K562 (cell line): Measurements from ENCODE around the gene LAMA5. TPM values are rescaled to one million over a fixed set of nuclear protein-coding genes. Genes with fewer than 3 reads are reported as not detected.

ENCODE experiments used
- ATAC-seq: fragments of 200-7000 bp; cut with Tn5 transposase; 3 replicates; pipeline ENCODE4 v1.9.1; 2020; ENCODE audit warnings: moderate library complexity
- BruUV-seq: library from RNA; stranded (reverse); fragments of 400-500 nt; replicated peaks from 2 replicates; lab custom pipeline; 2021; lab: Mats Ljungman, UMichigan
- CTCF ChIA-PET: fragments of 300-600 bp; formaldehyde crosslinking; extraction: SDS; loops from one replicate; lab custom pipeline; 2021; ENCODE audit warnings: low intra/inter-chr PET ratio; lab: Yijun Ruan, JAX
- POLR2A ChIA-PET: fragments of 300-600, 350-650 bp; sonication (Branson Sonifier 250); formaldehyde crosslinking; extraction: SDS; loops from one replicate; lab custom pipeline; 2021; ENCODE audit warnings: antibody characterized with exemption, inconsistent platforms; lab: Yijun Ruan, JAX
- DNase-seq, 4 experiments: peaks; one replicate each; pipeline versions ENCODE4 v3.0.0 to v3.0.0-alpha.2; 2011 to 2018; ENCODE audit warnings: low spot score in 3 of 4, mixed read lengths in 3 of 4; ENCODE audit errors: extremely low read depth in 1 of 4
- FAIRE-seq: peaks from 2 replicates; lab custom pipeline; 2011; peaks lifted over from hg19 to GRCh38; lab: Jason Lieb, UNC
- H2AFZ ChIP-seq: 2 replicates; pipeline ENCODE4 v1.6.0; 2011; ENCODE audit warnings: low read depth, low read length, control low read depth, inconsistent platforms
- H3K27ac ChIP-seq: fragments of 200-600 bp; 3 replicates; pipeline ENCODE4 v1.8.0; 2011; ENCODE audit warnings: low read depth, mild to moderate bottlenecking, control low read depth, inconsistent platforms, low read length, moderate library complexity, mixed read lengths; ENCODE audit errors: extremely low read depth
- H3K27me3 ChIP-seq, 2 experiments: fragments of 300-600 bp in 1 of 2; 2 replicates in 1 of 2; 3 replicates in 1 of 2; pipeline versions ENCODE4 v1.6.0 to v1.8.0; 2011; ENCODE audit warnings: inconsistent platforms in 2 of 2, low read length in 2 of 2, mild to moderate bottlenecking in 1 of 2, mixed read lengths in 1 of 2, moderate library complexity in 1 of 2; ENCODE audit not compliant: control insufficient read depth in 2 of 2, insufficient read depth in 2 of 2
- H3K36me3 ChIP-seq: fragments of 300-600 bp; 3 replicates; pipeline ENCODE4 v1.8.0; 2011; ENCODE audit warnings: mild to moderate bottlenecking, low read length, inconsistent platforms; ENCODE audit not compliant: control insufficient read depth, insufficient read depth
- H3K4me1 ChIP-seq, 2 experiments: fragments of 200-600 bp in 1 of 2; replicated peaks in 1 of 2; 2 replicates in 1 of 2; 3 replicates in 1 of 2; pipeline versions ENCODE4 v1.5.1 to v1.8.0; 2011; ENCODE audit warnings: inconsistent platforms in 2 of 2, low read length in 2 of 2, mild to moderate bottlenecking in 1 of 2, mixed read lengths in 1 of 2, moderate library complexity in 1 of 2; ENCODE audit not compliant: control insufficient read depth in 2 of 2, insufficient read depth in 2 of 2
- H3K4me2 ChIP-seq: 2 replicates; pipeline ENCODE4 v1.6.1; 2011; ENCODE audit warnings: low read length, control low read depth, inconsistent platforms, mixed read lengths; ENCODE audit not compliant: insufficient read depth
- H3K4me3 ChIP-seq: fragments of 200-600 bp; sonication (generic), shearing (Covaris generic); 2 replicates; pipeline ENCODE4 v1.5.1; 2016; ENCODE audit warnings: control low read depth, inconsistent platforms
- H3K79me2 ChIP-seq: fragments of 200-600 bp; 3 replicates; pipeline ENCODE4 v1.8.0; 2011; ENCODE audit warnings: low read length, inconsistent platforms; ENCODE audit not compliant: control insufficient read depth, insufficient read depth
- H3K9ac ChIP-seq, 2 experiments: 2 replicates each; pipeline versions ENCODE4 v1.6.0 to v1.6.1; 2011; ENCODE audit warnings: low read depth in 2 of 2, low read length in 2 of 2, control low read depth in 1 of 2, inconsistent platforms in 1 of 2, mild to moderate bottlenecking in 1 of 2, mixed read lengths in 1 of 2; ENCODE audit not compliant: insufficient read depth in 1 of 2
- H3K9me1 ChIP-seq: one replicate; pipeline ENCODE4 v1.6.0; 2011; ENCODE audit warnings: inconsistent platforms, mild to moderate bottlenecking, low read length, moderate library complexity; ENCODE audit not compliant: control insufficient read depth, insufficient read depth
- H3K9me3 ChIP-seq: replicated peaks from 2 replicates; pipeline ENCODE4 v1.5.1; 2011; ENCODE audit warnings: low read depth, low read length, inconsistent platforms; ENCODE audit not compliant: control insufficient read depth, insufficient read depth
- H4K20me1 ChIP-seq: replicated peaks from 2 replicates; pipeline ENCODE4 v1.6.1; 2011; ENCODE audit warnings: low read length, inconsistent platforms, mixed read lengths; ENCODE audit not compliant: control insufficient read depth, insufficient read depth
- BACH1 ChIP-seq: fragments of 200-800 bp; sonication (Bioruptor generic); IDR thresholded peaks from 2 replicates; pipeline ENCODE4 v1.6.1; 2016; ENCODE audit warnings: missing genetic modification characterization, missing compliant biosample characterization
- E2F3 ChIP-seq: fragments of 250-450 bp; sonication (Bioruptor Pico); IDR thresholded peaks from 2 replicates; pipeline ENCODE4 v1.4.0; 2020; ENCODE audit warnings: mild to moderate bottlenecking
- EGR1 ChIP-seq: fragments of 450-650 bp; conservative IDR thresholded peaks from 2 replicates; pipeline ENCODE4 v1.6.1; 2017; ENCODE audit warnings: mild to moderate bottlenecking
- FOXJ3 ChIP-seq: sonication (generic); formaldehyde crosslinking; IDR thresholded peaks from 2 replicates; pipeline ENCODE4 v1.4.0; 2020; ENCODE audit warnings: mild to moderate bottlenecking, missing genetic modification reagents
- FOXK1 ChIP-seq: sonication (generic); formaldehyde crosslinking; IDR thresholded peaks from 2 replicates; pipeline ENCODE4 v1.8.0; 2022; ENCODE audit warnings: missing genetic modification reagents, mild to moderate bottlenecking, borderline replicate concordance
- HEY1 ChIP-seq: fragments of 250-450 bp; sonication (Bioruptor Pico); IDR thresholded peaks from 2 replicates; pipeline ENCODE4 v1.5.0; 2020; ENCODE audit warnings: mild to moderate bottlenecking, moderate library complexity, borderline replicate concordance
- HNRNPL ChIP-seq: fragments of 200-400 bp; formaldehyde crosslinking; IDR thresholded peaks from 2 replicates; pipeline ENCODE4 v1.6.1; 2017; ENCODE audit warnings: low read depth, mild to moderate bottlenecking, low read length
- PRMT5 ChIP-seq: sonication (generic); formaldehyde crosslinking; IDR thresholded peaks from 2 replicates; pipeline ENCODE4 v1.5.0; 2020; ENCODE audit warnings: missing genetic modification reagents
- RBM17 ChIP-seq: fragments of 200-400 bp; formaldehyde crosslinking; IDR thresholded peaks from 2 replicates; pipeline ENCODE4 v1.6.1; 2017; ENCODE audit warnings: low read depth, mild to moderate bottlenecking, low read length, borderline replicate concordance
- RFX5 ChIP-seq: IDR thresholded peaks from 2 replicates; pipeline ENCODE4 v1.6.1; 2011; ENCODE audit warnings: low read depth, mild to moderate bottlenecking, improper control_type of control experiment, low read length
- SRF ChIP-seq, 2 experiments: fragments of 250-450, 450-650 bp in 1 of 2; sonication (Bioruptor Pico) in 1 of 2; sonication (generic) in 1 of 2; formaldehyde crosslinking; IDR thresholded peaks; 2 replicates each; pipeline versions ENCODE4 v1.5.0 to v1.5.1; 2020 to 2022; ENCODE audit warnings: mild to moderate bottlenecking in 1 of 2, missing genetic modification reagents in 1 of 2
- ZNF143 ChIP-seq: sonication (generic); formaldehyde crosslinking; IDR thresholded peaks from 2 replicates; pipeline ENCODE4 v1.9.0; 2022; ENCODE audit warnings: mild to moderate bottlenecking, missing genetic modification reagents
- WGBS: fragments of 100-300 bp; shearing (Covaris generic); methylation state at CpG from one replicate; pipeline ENCODE4 v1.1.6; 2016; ENCODE audit warnings: low coverage, mixed read lengths; ENCODE audit not compliant: insufficient coverage; ENCODE audit errors: missing lambda C conversion rate; 5-methylcytosine and 5-hydroxymethylcytosine counted together
- in situ Hi-C: fragments of 300-500 bp; cut with MboI; formaldehyde crosslinking; loops from 4 replicates; pipeline ENCODE4 v1.15.0; 2018; ENCODE audit warnings: inconsistent platforms, mixed read lengths
- intact Hi-C: fragments of 100-400 bp; cut with micrococcal nuclease; formaldehyde crosslinking; loops from 2 replicates; pipeline ENCODE4 v1.14.2; 2022
- polyA plus RNA-seq, 8 experiments: library from polyadenylated mRNA; depleted of rRNA in 4 of 8; stranded (reverse) in 5 of 8; unstranded in 3 of 8; fragments of >200 nt; fragmentation: Nextera tagmentation in 2 of 8; fragmentation: Illumina TruSeq in 1 of 8; extraction: Ambion mirVana in 2 of 8; extraction: Trizol in 1 of 8; gene quantifications; 2 replicates each; pipeline versions ENCODE4 v1.2.1 to v1.2.3, GENCODE V29; 2011 to 2014; ENCODE audit warnings: inconsistent platforms in 1 of 8, missing spikeins in 1 of 8
- total RNA-seq, 7 experiments: library from RNA; depleted of rRNA in 6 of 7; stranded (reverse); fragments of >200 nt in 6 of 7; fragmentation: Illumina TruSeq in 2 of 7; extraction: Trizol in 2 of 7; gene quantifications; 2 replicates each; pipeline versions ENCODE4 v1.2.1 to v1.2.3, GENCODE V29; 2011 to 2021; ENCODE audit warnings: low replicate concordance in 1 of 7
- TF ChIP-seq, protein P1 (sequence below): sonication (generic); formaldehyde crosslinking; IDR thresholded peaks from 2 replicates; pipeline ENCODE4 v1.9.0; 2022; ENCODE audit warnings: mild to moderate bottlenecking, missing genetic modification reagents
- TF ChIP-seq, protein P2 (sequence below), 2 experiments: fragments of 250-450 bp in 1 of 2; fragments of 450-650 bp in 1 of 2; sonication (Bioruptor Pico) in 1 of 2; IDR thresholded peaks; 2 replicates each; pipeline versions ENCODE4 v1.6.1 to v1.8.0; 2016 to 2021; ENCODE audit warnings: mild to moderate bottlenecking in 2 of 2, moderate library complexity in 2 of 2, missing compliant biosample characterization in 1 of 2, missing genetic modification characterization in 1 of 2
- TF ChIP-seq, protein P3 (sequence below): sonication (generic); formaldehyde crosslinking; IDR thresholded peaks from 2 replicates; pipeline ENCODE4 v1.8.0; 2022; ENCODE audit warnings: mild to moderate bottlenecking, missing genetic modification reagents
- TF ChIP-seq, protein P4 (sequence below): IDR thresholded peaks from 3 replicates; pipeline ENCODE4 v1.6.1; 2011; ENCODE audit warnings: borderline replicate concordance, mild to moderate bottlenecking, moderate library complexity; ENCODE audit not compliant: insufficient read length; ENCODE audit errors: extremely low read depth

The LAMA5 gene
- total and polyA plus RNA-seq, 9 of the 15 experiments (the other 6 are each of a cell fraction or from before 2014, with no cell fraction given): 0.31 to 101 (median 7.8) TPM

DNA sequence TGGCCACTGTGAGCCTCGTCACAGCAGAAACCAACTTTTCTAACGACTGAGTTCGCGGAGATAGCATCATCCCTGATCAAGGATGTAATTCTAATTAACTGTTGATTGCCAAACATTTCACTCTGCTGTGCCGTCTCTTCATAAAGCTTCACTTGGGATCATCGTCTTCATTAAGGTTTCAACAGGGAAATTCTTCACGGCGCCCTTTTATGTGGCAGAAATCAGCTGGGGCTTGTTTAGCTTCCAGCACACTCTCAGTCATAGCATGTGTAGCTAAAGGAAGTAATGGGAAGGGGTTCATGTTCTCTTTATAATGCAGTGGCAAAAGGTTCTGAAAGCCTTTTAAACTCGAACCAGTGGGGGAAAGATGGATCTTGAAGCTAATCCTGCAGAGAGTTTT, 73.2 kb downstream of the LAMA5 start:
- H3K4me3 ChIP-seq: no peak overlapping the region
- ChIA-PET POLR2A (interaction anchor here (1.1 kb wide), 1 partner anchor 52 kb away, joined by 3 read pairs; no protein-coding TSS in a partner anchor), CTCF (no interaction called here)
- H3K9ac ChIP-seq: no peak overlapping the region
- no peaks in the 10 kb centered on the region for H3K27me3 ChIP-seq
- no peak overlapping the region for H2AFZ ChIP-seq
- no peak for ATAC-seq
- H3K27ac ChIP-seq: no peak overlapping the region
- in situ Hi-C loops (no loop called here), intact Hi-C loops (no loop called here)
- WGBS: 81% methylated on average over 9 of the region's 9 CpGs
- no peak for FAIRE-seq
- no peaks in the 10 kb centered on the region for H4K20me1 ChIP-seq
- peaks cover 26% of the 10 kb centered on the region; the same call in 2 of the 3 replicates for H3K36me3 ChIP-seq
- no peaks in the 10 kb centered on the region for H3K9me1 ChIP-seq
- TF ChIP-seq, protein P1, sequence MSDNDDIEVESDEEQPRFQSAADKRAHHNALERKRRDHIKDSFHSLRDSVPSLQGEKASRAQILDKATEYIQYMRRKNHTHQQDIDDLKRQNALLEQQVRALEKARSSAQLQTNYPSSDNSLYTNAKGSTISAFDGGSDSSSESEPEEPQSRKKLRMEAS: no peak
- TF ChIP-seq, protein P2, sequence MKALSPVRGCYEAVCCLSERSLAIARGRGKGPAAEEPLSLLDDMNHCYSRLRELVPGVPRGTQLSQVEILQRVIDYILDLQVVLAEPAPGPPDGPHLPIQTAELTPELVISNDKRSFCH (CRISPR knock-in tag; IDR thresholded peaks at IDR 0.05): no peak
- TF ChIP-seq, protein P2 (tag; IDR thresholded peaks at IDR 0.05): no peak
- TF ChIP-seq FOXK1 (CRISPR knock-in tag): no peak
- TF ChIP-seq FOXJ3 (CRISPR knock-in tag): no peak
- no peak for TF ChIP-seq E2F3
- TF ChIP-seq SRF (CRISPR knock-in tag; IDR thresholded peaks at IDR 0.05): no peak
- TF ChIP-seq EGR1: no peak
- TF ChIP-seq, protein P3, sequence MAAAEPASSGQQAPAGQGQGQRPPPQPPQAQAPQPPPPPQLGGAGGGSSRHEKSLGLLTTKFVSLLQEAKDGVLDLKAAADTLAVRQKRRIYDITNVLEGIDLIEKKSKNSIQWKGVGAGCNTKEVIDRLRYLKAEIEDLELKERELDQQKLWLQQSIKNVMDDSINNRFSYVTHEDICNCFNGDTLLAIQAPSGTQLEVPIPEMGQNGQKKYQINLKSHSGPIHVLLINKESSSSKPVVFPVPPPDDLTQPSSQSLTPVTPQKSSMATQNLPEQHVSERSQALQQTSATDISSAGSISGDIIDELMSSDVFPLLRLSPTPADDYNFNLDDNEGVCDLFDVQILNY (CRISPR knock-in tag): no peak
- no peak for TF ChIP-seq RFX5
- TF ChIP-seq HNRNPL: no peak
- TF ChIP-seq BACH1: no peak
- TF ChIP-seq ZNF143 (CRISPR knock-in tag): no peak
- no peak for TF ChIP-seq RBM17
- TF ChIP-seq HEY1 (CRISPR knock-in tag): no peak
- TF ChIP-seq, protein P4, sequence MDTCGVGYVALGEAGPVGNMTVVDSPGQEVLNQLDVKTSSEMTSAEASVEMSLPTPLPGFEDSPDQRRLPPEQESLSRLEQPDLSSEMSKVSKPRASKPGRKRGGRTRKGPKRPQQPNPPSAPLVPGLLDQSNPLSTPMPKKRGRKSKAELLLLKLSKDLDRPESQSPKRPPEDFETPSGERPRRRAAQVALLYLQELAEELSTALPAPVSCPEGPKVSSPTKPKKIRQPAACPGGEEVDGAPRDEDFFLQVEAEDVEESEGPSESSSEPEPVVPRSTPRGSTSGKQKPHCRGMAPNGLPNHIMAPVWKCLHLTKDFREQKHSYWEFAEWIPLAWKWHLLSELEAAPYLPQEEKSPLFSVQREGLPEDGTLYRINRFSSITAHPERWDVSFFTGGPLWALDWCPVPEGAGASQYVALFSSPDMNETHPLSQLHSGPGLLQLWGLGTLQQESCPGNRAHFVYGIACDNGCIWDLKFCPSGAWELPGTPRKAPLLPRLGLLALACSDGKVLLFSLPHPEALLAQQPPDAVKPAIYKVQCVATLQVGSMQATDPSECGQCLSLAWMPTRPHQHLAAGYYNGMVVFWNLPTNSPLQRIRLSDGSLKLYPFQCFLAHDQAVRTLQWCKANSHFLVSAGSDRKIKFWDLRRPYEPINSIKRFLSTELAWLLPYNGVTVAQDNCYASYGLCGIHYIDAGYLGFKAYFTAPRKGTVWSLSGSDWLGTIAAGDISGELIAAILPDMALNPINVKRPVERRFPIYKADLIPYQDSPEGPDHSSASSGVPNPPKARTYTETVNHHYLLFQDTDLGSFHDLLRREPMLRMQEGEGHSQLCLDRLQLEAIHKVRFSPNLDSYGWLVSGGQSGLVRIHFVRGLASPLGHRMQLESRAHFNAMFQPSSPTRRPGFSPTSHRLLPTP: no peak
- TF ChIP-seq PRMT5 (CRISPR knock-in tag): no peak
- no peaks in the 10 kb centered on the region for H3K9me3 ChIP-seq
- BruUV-seq: no TSS peak
- no peak for DNase-seq
- H3K4me2 ChIP-seq: no peak overlapping the region
- peaks cover 0 to 17% of the 10 kb centered on the region in 2 experiments; a peak in 2 of 5 replicates for H3K4me1 ChIP-seq
- no peaks in the 10 kb centered on the region for H3K79me2 ChIP-seq
